NCI-H146 (cell line): ENCODE results near the gene FUBP1.
"Not testable (repeated sequence)": the region's sequence is repeated elsewhere in the genome, so short reads cannot be mapped to it uniquely, and the experiment has no call there.

Experiments
- DNase-seq: peaks from one replicate; lab custom pipeline; 2025; lab: John Stamatoyannopoulos, UW

FUBP1 gene

GRCh38 chr1:77945345-77945744 lies 33.5 kb downstream of the FUBP1 start:
- no peak for DNase-seq

- no peak for DNase-seq
Observed at GRCh38 chr1:77942400-77943140, 36.3 kb downstream of the FUBP1 start.

- no peak for DNase-seq
Observed at GRCh38 chr1:77940921-77941570, 37.8 kb downstream of the FUBP1 start.

DNA sequence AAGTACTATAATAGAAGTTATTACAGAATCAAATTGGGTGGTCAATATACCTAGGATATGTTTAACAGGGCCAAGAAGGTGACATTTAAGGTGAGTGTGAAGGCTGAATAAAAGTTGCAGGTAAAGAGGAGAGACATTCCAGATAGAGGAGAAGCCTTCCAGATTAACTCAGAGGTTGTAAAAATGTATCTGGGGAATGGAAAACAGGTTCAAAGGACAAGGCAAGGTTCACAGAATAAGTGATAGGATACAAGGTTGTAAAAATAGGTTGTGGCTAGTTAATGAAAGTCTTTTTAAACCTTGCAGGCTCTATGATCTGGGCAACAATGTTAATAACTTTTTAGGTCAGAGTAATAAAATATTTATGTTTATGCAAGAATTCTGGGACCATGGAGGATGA lies 40.2 kb downstream of the FUBP1 start:
- DNase-seq: no peak

GRCh38 chr1:77929806-77930205 lies 49.1 kb downstream of the FUBP1 start:
- no peak for DNase-seq

DNA sequence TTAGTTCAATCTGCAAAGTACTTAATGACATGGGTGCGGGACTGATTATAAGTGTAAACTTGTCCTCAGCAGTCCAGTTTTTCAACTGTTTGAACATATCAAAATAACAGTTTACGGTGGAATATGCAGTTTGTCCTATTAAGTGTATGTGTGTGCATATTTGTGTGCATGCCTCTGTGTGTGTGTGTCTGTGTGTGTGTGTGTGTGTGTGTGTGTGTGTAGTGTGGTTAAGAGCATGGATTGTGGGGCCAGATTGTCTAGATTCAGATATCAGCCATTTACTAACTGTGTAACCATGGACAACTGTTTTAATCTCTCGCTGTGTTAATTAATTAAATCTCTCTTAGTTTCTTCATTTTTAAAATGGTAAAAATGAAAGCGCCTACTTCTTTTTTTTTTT lies 51.5 kb downstream of the FUBP1 start:
- DNase-seq: no peak

GRCh38 chr1:77926561-77927357 lies 52.1 kb downstream of the FUBP1 start:
- no peak for DNase-seq

GRCh38 chr1:77925956-77926355 lies 52.9 kb downstream of the FUBP1 start:
- DNase-seq: no peak

GRCh38 chr1:77925518-77925917 lies 53.4 kb downstream of the FUBP1 start:
- DNase-seq: no peak

- DNase-seq: not testable (repeated sequence)
Observed at GRCh38 chr1:77918918-77919317, 60.0 kb downstream of the FUBP1 start.

- DNase-seq: no peak
Observed at GRCh38 chr1:77910116-77910515, 68.8 kb downstream of the FUBP1 start.

GRCh38 chr1:77906624-77907023 lies 72.2 kb downstream of the FUBP1 start:
- no peak for DNase-seq

DNA sequence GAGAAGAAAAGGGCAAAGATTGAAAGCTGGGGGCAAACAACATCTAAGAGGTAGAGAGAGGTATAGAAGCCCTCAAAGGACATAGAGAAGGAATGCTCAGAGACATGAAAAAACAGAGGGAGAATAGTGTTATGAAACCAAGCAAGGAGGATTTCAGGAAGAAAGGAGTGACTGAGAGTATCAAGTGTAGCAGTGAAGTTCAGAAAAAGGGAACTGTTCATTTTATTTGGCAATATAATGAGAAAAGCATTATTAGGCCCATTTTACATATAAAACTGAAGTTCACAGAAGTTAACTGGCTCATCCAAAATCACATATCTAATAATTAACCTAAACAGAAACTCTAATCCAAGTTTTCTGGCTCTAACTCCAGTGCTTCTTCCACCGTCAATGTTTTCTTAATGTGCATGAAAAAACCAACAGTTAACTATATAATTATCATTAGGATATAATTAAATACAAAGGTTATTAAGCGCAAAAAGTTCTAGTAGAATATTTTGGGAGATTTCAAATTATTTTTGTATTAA lies 72.8 kb downstream of the FUBP1 start:
- DNase-seq: no peak

DNA sequence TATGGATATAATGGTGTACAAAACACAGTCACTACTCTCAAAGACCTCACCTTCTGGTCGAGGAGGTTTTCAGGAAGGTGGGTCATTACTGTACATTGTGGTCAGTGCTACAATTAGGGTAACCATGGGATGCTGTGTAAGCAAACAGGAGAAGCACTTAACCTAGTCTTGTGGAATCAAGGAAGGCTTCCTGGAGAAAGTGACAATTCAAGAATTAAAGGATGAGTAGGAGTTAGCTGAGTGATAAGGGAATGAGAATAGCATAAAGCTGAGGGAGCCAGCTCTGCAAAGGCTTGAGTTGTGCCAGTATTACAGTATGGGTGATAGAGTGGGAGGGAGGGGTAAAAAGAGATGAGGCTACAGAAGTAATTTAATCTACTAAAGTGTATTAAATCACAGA lies 73.3 kb downstream of the FUBP1 start:
- DNase-seq: no peak

- peak; percentile 40 for DNase-seq
Observed at GRCh38 chr1:77900687-77901293, 78.1 kb downstream of the FUBP1 start.

- DNase-seq: no peak
Observed at GRCh38 chr1:77899647-77900320, 79.1 kb downstream of the FUBP1 start.
